Hippocampal formation (tissue), 2 donors: Measurements from ENCODE around the gene CDC34.
A peak's percentile ranks its signal among the peaks of the same experiment; 100 is the strongest.

Experiments used
- DNase-seq, 2 donors: peaks; one replicate each; lab custom pipeline; 2025; lab: John Stamatoyannopoulos, UW

The CDC34 gene

DNA sequence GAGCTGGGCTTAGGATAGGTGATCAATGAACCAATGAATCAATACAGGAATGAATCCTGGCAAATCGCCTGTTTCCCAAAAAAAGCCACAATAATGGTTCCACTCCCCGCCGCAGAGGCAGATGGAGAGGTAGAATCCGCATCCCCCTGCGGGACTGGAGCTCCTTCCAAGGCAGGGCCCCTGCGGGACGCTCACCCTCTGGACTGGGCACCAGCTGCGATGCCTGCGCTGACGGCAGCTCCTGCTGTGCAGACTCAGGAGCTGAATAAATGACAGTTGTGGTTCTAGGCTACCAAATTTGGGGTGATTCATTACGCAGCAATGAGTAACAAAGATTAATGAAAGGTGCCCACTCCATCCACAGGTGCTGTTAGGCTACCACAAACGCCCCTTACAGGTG lies 8.8 kb upstream of the CDC34 start:
- DNase-seq, result no peak

DNA sequence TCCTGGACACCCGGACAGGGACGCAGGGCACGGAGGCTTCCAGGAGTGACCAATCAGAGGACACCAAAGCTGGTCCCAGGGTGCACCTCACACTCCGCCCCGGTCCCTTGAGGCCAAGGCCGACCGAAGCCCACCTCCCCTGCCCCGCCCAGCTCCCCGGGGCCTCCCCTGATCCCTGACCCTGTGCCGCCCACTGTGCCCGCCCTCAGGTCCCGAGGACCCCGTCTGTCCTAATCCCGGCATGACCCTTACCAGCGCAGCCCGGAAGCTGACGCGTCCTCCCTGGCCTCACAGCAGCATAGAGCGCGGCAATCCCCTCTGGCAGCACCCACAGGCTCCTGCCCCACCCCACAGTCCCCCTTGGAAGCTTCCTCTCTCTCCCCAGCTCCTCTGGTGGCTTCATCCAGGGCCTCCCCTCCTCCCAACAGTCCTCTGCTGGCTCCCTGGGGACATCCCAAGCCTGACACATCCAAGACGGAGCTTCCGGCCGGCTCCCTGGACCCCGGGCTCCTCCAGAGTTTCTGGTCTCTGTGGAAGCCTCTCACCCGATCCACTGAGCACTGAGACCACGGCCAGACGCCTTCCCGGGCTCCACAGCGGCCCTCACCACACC lies 7.4 kb upstream of the CDC34 start:
- no peak for DNase-seq

DNA sequence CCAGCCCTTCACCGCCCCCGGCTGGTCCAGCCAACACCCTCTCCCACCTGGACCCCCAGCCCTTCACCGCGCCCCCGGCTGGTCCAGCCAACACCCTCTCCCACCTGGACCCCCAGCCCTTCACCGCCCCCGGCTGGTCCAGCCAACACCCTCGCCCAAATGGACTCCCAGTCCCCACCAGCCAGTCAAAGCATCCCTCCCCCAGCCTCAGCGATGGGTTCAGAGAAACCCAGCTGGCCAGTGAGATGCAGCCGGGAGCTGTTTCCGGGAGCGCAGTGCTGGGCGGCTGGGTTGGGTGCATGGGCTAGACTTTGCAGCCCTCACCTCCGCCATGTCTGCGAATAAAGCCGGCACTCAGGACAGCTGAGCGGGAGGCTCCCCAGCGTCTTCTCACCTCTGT lies 6.5 kb upstream of the CDC34 start:
- no peak for DNase-seq

DNA sequence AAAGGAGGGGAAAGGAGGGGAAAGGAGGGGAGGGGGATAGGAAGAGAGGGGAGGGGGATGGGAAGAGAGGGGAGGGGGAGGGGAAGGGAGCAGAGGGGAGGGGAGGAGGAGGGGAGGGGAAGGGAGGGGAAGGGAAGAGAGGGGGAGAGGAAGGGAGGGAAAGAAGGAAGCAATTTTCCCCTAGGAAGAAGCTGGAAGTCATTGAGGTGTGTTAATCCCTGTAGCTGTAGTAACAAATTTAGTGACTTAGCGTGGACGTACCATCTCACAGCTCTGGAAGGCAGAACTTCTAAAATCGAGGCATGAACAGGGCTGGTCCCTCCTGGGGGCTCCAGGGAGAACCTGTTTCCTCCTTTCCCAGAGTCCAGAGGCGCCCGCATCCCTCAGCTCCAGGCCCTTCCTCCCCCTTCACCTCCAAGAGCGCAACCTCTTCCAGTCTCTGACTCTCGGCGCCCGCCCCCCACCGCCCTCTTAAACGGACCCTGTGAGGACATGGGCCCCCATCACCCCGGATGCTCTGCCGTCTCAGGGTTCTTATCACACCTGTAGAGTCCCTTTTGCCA lies 5.6 kb upstream of the CDC34 start:
- no peak for DNase-seq

DNA sequence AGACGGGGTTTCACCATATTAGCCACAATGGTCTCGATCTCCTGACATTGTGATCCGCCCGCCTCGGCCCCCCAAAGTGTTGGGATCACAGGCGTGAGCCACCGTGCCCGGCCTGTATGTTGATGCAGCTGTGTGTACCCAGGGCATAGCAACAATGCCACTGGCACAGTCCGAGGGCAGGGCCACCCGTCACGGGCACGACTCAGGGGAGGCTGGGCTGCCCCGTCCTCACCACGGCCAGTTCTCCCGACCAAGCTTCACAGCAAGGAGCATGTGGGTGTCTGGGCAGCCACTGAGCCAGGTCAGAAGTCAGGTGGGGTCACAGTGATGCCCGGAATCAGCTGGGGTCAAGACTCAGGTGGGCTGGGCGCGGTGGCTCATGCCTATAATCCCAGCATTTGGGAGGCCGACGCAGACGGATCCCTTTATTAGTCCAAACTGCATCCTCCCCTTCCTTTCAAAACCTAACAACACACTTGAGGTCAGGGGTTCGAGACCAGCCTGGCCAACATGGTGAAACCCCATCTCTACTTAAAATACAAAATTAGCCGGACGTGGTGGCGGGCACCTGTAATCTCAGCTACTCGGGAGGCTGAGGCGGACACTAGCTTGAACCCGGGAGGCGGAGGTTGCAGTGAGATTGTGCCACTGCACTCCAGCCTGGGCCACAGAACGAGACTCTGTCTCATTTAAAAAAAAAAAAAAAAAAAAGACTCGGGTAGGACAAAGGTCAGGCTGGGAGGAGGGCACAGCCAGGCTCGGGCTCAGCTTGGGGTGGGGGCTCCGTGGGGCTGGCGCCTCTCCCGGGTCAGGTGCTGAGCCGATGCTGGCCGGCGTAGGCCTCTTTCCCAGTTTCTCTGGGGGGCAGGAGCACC lies 1.2 kb upstream of the CDC34 start:
- no peak for DNase-seq

DNA sequence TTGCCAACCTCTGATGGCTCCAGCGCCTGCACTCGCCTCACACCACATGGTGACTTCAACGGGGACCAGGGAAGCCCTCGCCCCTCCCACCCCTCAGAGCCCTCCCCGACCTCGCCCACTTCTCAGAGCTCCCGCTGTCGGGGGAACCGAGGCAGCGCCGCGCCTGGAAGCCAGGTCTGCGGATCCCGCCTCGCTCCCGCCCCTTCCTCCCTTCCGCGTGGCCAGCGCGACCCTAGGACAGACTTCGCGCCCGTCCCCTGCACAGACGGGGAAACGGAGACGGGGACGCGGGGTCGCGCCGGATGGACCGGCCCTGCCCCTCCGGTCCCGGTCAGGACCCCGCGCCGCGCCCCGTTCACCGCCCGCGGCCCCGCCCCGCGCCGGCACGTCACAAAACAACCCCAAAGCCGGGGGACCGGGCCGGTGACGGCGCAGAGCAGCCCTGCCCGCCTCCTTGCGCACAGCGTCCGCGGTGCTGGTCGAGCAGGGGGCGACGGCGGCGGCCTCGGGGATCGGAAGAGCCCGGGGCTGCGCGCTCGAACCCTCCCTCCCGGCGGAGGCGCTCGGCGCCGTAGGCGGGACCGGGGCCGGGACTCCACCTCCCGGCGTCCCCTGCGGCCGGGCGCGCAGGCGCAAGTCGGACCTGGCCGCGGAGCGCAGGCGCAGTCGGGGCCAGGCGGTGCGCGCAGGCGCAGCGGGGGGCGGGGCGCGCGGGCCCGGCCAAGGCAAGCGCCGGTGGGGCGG lies 379 bp upstream of the CDC34 start:
- peak; percentile 51 to 77 for DNase-seq

DNA sequence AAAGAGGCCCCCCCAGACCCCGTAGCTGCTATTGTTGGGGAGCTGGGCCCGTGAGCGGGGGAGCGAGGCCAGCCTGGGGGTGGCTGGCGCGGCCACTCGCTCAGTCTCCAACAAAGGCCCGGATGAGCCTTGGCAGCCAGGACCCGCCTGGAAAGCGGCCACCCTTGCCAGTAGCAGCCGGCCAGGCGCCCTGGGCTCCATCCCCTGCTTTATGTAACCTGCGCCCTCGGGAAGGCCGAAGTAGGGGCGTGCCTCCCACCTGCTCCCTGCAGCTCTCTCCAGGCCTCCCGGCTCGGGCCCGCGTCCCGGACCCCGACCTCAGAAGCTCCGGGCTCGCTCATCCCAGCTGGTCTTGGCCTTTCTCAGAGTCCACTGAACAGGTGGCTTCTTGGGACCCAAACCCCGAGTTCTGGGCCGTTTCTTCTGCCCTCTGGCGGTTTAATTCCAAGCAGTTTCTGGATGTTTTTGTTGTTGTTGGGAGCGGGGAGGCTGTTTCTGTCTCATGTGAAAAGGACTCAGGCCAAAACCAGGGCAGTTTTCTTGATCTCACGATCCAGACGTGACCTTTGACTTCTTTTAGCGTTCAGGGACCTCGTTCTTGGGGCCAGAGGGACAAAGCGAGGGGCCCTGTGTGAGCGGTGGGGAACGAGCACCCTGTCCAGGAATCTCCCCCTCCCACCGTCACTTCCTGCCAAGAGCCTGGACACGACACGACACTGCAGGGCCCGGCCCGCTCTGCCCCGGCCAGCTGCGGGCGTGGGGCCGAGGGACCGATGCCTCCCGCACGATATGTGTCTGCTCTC lies 1.2 kb downstream of the CDC34 start:
- peak; percentile 71 to 76 for DNase-seq

DNA sequence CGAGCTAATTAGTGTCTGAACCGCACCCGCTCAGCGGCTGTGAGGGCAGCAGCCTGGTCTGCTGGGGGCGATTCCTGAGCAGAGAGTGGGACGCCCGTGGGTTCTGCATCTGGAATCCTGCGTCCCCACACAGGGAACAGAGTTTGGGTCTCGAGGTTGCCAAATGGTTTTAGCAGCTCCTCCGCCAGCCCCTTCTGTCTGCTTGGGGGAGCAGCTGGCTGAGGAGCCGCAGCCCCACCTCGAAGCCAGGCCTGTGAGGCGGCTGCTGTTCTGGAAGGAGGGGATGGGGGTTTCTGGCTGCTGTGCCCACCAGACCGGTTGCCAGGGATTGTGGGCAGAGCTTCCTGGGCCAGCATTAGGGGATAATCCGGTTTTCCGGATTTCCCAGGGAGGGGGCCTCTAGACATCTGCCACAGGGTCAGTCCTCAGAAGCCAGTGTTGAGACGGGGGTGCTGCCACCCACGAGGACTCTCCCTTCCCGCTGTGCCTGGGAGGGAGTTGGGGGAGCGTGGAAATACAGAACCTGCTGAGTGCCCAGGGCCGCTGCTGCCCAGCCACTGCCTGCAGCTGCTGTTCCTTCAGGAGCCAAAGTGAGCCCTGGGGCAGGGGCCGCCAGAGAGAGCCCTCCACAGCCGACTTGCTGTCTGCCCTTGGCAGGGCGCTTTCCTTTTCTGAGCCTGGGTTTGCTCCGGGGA lies 2.0 kb downstream of the CDC34 start:
- DNase-seq, result no peak

DNA sequence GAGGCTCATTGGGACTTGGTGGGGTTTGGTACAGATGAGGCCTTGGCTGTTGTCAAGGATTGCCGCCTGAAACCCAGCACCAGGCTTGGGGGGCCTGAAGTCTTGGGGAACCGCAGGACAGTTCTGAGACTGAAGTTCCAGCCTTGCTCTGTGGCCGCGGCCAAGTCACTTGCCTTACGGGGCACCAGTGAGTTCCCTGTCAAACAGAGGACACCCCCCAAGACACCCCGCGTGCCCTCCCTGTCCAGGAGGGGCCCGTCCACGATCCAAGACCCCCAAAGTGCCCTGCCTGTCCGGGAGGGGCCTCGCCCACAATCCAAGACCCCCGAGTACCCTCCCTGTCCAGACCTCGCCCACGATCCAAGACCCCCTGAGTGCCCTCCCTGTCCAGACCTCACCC lies 2.5 kb downstream of the CDC34 start:
- no peak for DNase-seq

DNA sequence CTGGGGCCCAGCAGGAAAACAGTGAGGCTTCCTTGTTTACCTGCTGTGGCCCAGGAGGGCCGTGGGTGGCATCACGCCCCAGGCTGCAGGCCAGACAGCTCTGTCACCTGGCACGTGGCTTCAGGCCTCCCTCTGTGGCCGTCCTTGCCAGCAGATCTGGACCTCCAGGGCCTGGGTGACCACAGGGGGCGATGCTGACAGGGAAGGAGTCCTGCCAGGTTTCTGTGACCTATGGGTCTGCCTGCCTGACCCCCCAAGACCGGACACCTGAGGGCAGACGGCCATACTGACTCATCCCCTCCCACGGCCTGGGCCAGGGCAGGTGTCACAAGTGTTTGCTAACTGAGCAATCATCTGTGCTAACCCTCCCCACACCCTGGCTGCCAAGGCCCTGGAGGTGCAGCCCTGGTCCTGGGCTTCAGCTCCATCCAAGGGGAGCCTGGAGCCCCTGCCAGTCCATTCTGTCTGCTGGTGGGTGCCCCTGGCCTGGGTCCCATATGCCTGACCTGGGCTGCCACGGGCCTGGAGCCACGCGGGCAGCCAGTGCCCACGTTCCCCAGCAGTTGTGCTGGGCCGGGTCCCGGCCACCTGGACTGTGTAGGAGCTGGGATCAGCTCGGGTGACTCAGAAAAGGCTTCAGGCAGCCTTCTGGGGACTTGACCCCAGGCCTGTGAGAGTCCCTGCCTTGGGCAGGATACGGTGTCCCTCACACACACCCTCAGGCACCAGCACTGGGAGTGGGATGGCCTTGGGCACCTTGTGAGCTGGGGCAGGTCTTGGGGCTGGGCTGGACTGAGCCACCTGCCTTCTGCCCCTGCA lies 3.7 kb downstream of the CDC34 start:
- DNase-seq, result no peak

DNA sequence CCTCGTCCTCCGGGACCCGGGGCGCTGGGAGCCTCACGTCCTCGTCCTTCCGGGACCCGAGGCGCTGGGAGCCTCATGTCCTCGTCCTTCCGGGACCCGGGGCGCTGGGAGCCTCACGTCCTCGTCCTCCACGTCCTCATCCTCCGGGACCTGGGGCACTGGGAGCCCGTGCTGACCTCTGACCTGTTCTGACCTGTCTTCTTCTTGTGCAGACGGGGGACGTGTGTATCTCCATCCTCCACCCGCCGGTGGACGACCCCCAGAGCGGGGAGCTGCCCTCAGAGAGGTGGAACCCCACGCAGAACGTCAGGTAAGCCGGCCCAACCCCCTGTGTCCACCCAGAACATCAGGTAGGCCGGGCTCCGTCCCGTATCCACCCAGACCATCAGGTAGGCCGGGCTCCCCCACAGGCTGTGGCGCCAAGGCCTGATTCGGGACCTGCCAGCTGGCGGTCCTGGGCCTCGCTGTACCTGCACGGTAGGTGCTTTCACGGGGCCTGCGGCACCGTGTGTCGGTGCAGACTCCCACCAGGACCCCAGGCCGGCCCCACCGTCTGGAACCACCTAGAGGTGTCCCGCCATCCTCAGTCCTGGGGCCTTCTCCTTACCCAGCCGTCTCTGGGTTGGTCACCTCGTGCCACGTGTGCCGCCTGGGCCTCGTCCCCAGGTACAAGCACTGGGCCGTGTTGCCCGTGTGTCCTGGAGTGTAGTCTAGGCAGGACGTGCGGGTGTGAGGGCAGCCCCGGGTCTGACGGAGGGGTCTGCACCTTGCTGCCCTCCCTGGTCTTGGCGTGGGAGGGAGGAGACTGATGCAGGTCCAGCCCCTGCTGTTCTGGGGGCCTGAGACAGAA lies 4.7 kb downstream of the CDC34 start:
- no peak for DNase-seq

DNA sequence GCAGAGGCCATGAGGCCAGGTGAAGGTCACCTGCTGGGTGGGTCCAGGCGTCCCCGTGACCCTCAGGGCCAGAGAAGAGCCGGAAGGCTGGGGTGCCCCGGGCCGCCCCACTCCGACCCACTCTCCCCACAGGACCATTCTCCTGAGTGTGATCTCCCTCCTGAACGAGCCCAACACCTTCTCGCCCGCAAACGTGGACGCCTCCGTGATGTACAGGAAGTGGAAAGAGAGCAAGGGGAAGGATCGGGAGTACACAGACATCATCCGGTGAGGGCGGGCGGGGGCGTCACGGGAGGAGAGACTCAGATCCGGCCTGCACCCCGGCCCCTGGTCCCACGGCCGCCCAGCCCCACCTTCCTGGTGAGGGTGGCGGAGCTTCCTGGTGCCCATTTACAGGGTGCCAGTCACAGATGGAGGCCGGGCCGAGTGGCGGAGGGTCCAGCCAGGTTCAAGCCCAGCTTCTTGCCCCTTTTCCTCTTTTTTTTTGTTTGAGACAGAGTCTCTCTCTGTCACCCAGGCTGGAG lies 5.4 kb downstream of the CDC34 start:
- no peak for DNase-seq

DNA sequence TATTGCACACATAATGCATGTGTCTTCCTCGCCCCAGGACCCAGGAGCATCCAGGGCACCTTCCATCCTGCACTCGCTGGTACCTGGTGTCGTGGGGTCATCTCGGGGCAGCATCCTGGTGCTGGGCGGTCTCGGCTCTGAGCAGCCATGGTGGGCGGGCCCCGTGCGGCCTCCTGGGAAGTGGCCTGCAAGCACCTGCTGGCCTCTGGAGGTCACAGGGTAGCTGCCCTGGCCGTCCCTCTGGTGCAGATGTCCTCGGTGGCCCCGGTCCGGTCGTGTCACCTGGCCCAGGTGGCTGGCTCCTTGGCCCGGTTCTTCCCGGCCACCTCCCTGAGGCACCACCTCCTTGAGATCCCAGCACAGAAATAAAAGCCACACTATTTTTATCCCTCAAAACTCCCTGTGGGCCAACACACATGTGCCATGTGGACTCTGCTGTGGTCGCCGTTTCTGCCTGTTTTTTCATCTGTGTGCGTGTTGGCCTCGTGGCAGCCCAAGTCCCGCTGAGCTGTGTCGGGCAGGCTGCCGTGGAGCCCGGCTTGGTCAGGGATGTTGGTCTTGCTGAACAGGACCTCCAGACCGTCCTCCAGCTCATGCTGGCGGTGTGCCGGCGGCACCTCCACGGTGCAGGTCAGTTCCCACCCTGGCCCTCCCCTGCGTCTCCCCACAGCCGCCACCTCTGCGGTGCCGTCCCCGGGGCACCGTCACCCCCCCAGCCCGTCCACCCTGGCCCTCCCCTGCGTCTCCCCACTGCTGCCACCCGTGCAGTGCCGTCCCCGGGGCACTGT lies 7.3 kb downstream of the CDC34 start:
- no peak for DNase-seq

DNA sequence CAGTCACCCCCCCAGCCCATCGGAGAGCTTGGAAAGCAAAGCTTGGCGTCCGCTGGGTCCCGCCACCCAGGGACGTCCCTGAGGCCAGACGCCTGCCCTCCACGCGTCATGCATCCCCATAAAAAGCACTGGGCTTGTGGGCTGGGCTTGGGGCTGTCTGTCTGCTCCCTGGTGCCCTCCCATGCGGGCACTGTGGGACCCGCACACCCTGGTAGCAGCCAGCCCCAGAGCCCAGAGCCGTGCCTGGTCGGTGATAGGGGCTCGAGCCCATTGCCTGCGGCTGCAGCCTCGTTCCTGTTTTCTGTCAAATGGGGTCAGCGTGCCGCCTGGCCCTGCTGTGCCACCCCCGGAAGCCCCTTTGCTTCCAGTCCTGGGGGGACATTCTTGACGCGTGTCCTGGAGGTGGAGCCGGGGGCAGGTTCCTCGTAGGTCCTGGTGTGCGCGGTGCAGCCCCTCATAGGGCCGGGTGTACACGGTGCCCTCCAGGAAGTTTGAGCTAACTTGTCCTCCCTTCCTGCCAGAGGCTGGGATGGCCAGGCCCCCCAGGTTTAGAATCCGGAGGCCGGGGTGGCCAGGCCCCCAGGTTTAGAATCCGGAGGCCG lies 8.0 kb downstream of the CDC34 start:
- no peak for DNase-seq

DNA sequence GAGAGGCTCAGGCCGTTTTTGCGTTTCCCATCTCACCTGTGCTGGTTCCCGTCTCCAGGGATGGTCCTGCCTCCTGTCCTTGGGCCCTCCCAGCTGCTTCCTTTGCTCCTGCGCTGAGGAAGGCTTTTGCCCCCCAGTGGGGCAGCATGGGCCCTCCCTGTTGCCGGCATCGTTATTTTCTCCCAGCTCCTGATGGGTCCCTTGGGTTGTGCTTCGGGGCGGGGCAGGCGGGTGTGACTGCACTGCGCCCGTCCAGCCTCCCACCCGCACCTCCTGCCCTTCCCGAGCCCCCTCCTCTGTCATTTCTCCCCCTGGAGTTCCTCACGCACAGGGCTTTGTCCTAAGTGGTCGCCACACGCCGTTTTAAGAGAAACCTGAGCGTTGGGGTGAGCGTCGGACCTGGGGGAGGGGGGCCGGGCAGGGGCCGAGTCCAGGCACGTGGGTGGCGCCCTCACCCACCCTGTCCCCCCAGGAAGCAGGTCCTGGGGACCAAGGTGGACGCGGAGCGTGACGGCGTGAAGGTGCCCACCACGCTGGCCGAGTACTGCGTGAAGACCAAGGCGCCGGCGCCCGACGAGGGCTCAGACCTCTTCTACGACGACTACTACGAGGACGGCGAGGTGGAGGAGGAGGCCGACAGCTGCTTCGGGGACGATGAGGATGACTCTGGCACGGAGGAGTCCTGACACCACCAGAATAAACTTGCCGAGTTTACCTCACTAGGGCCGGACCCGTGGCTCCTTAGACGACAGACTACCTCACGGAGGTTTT lies 9.5 kb downstream of the CDC34 start:
- DNase-seq, result no peak

DNA sequence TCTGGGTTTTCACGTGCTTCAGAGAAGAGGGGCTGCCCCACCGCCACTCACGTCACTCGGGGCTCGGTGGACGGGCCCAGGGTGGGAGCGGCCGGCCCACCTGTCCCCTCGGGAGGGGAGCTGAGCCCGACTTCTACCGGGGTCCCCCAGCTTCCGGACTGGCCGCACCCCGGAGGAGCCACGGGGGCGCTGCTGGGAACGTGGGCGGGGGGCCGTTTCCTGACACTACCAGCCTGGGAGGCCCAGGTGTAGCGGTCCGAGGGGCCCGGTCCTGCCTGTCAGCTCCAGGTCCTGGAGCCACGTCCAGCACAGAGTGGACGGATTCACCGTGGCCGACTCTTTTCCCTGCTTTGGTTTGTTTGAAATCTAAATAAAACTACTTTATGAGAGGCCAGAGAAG lies 10.1 kb downstream of the CDC34 start:
- no peak for DNase-seq
